ENCODE data around the gene PRDM16.

GRCh38 chr1:3213730-3214129, 144.7 kb downstream of the PRDM16 start:
- TF ChIP-seq CEBPB (IDR thresholded peaks at IDR 0.05; ENCODE audit: low read depth, low read length) (no peak), CTCF (conservative IDR thresholded peaks at IDR 0.05; ENCODE audit: low read depth, low read length) (no peak), MXI1 (IDR thresholded peaks at IDR 0.05; ENCODE audit: borderline replicate concordance, low read depth, low read length) (no peak), POLR2A (IDR thresholded peaks at IDR 0.05; ENCODE audit: low read depth, low read length) (no peak), RAD21 (IDR thresholded peaks at IDR 0.05; ENCODE audit: low read length) (no peak), MAFK (IDR thresholded peaks at IDR 0.05; ENCODE audit: low read depth, low read length) (no peak)
